ENCODE measurements around the gene SLC39A11. TPM values are rescaled to one million over a fixed set of nuclear protein-coding genes. Genes with fewer than 3 reads are reported as not detected.
A peak's percentile ranks its signal among the peaks of the same experiment; 100 is the strongest.

SLC39A11 gene
- total RNA-seq, 4 donors from 2014 or later: 23.0 to 30.9 (median 27.6) TPM

GRCh38 chr17:72706396-72706981, 386.0 kb downstream of the SLC39A11 start:
- no peak for TF ChIP-seq POLR2A (IDR thresholded peaks at IDR 0.05)
- no peak for TF ChIP-seq CTCF (IDR thresholded peaks at IDR 0.05)
- Histone ChIP-seq H3K4me3 (no peak overlapping the region), H3K9me3 (peaks cover 0 to 9% (median 0%) of the 10 kb centered on the region in 3 donors), H3K27ac (peak overlapping the region in 3 of 4 donors; percentile 47 to 56 (median 52)), H3K27me3 (no peaks in the 10 kb centered on the region), H3K4me1 (peaks cover 0 to 72% (median 16%) of the 10 kb centered on the region in 3 donors), H3K36me3 (no peaks in the 10 kb centered on the region)
- 50 to 68% methylated on average over 3 of the region's 3 CpGs for WGBS, 2 donors
- intact Hi-C loops (cut with DNase I): loop anchor here (10.0 kb wide), 1 partner anchor 122 kb away; no protein-coding TSS in a partner anchor
- no peak for DNase-seq

- Histone ChIP-seq H3K9me3 (peaks cover 0 to 6% (median 0%) of the 10 kb centered on the region in 3 donors), H3K36me3 (no peaks in the 10 kb centered on the region), H3K4me1 (peaks cover 0 to 67% (median 14%) of the 10 kb centered on the region in 3 donors), H3K4me3 (no peak overlapping the region), H3K27ac (peak overlapping the region in 3 of 4 donors; percentile 47 to 56 (median 52)), H3K27me3 (no peaks in the 10 kb centered on the region)
- intact Hi-C loops (cut with DNase I): loop anchor here (10.0 kb wide), 1 partner anchor 121 kb away; no protein-coding TSS in a partner anchor
- no peak for DNase-seq
- TF ChIP-seq POLR2A (IDR thresholded peaks at IDR 0.05) (no peak), CTCF (IDR thresholded peaks at IDR 0.05) (no peak)
- WGBS, 2 donors: 41 to 50% methylated on average over 5 of the region's 5 CpGs
Observed at GRCh38 chr17:72705905-72706395, 386.5 kb downstream of the SLC39A11 start.

DNA sequence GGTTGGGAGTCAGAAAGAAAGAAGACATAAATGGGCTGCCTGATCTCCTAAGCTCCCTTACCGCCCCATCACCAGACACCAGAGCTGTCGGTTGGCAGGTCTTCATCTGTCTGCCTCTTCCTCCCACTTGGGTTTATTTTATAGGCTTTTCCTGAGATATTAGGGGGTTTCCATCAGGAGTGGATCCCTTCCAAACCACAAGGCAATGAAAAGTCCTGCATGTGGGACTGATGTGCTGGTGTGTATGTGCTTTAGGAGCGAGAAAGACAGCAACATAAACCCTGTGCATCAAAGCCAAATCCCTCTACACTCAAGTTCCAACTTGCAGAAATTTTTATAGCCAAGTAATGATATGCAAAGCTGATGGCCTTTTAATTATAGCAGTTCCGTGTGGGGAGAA, 389.5 kb downstream of the SLC39A11 start:
- TF ChIP-seq CTCF (IDR thresholded peaks at IDR 0.05) (no peak), POLR2A (IDR thresholded peaks at IDR 0.05) (no peak)
- Histone ChIP-seq H3K9me3 (peaks cover 0 to 2% (median 0%) of the 10 kb centered on the region in 3 donors), H3K27ac (peak overlapping the region in 1 of 4 donors; percentile 30), H3K36me3 (no peaks in the 10 kb centered on the region), H3K27me3 (no peaks in the 10 kb centered on the region), H3K4me1 (peaks cover 0 to 52% (median 14%) of the 10 kb centered on the region in 3 donors), H3K4me3 (no peak overlapping the region)
- WGBS, 2 donors: 25 to 26% methylated on average over 4 of the region's 4 CpGs
- intact Hi-C loops (cut with DNase I): loop anchor here (10.0 kb wide), 1 partner anchor 118 kb away; no protein-coding TSS in a partner anchor
- DNase-seq: no peak

GRCh38 chr17:72702136-72702735, 390.3 kb downstream of the SLC39A11 start:
- H3K27me3 ChIP-seq: no peaks in the 10 kb centered on the region
- no peak for DNase-seq
- intact Hi-C loops (cut with DNase I): loop anchor here (10.0 kb wide), 1 partner anchor 117 kb away; no protein-coding TSS in a partner anchor
- H3K4me3 ChIP-seq: no peak overlapping the region
- no peaks in the 10 kb centered on the region for H3K36me3 ChIP-seq
- H3K27ac ChIP-seq: no peak overlapping the region
- peaks cover 0 to 51% (median 14%) of the 10 kb centered on the region in 3 donors for H3K4me1 ChIP-seq
- WGBS, 2 donors: 38 to 40% methylated on average over 6 of the region's 6 CpGs
- TF ChIP-seq POLR2A (IDR thresholded peaks at IDR 0.05) (no peak), CTCF (IDR thresholded peaks at IDR 0.05) (no peak)
- no peaks in the 10 kb centered on the region for H3K9me3 ChIP-seq

GRCh38 chr17:72700226-72700625, 392.3 kb downstream of the SLC39A11 start:
- Histone ChIP-seq H3K27ac (no peak overlapping the region), H3K9me3 (no peaks in the 10 kb centered on the region), H3K4me3 (no peak overlapping the region), H3K27me3 (no peaks in the 10 kb centered on the region), H3K4me1 (peaks cover 0 to 33% (median 11%) of the 10 kb centered on the region in 3 donors), H3K36me3 (peaks cover 0 to 4% (median 0%) of the 10 kb centered on the region in 3 donors)
- intact Hi-C loops (cut with DNase I): loop anchor here (10.0 kb wide), 1 partner anchor 115 kb away; no protein-coding TSS in a partner anchor
- TF ChIP-seq CTCF (IDR thresholded peaks at IDR 0.05): no peak
- no peak for TF ChIP-seq POLR2A (IDR thresholded peaks at IDR 0.05)
- DNase-seq: no peak
- WGBS, 2 donors: 95 to 98% methylated on average over 2 to 3 of the region's 3 CpGs

All from esophagus squamous epithelium (tissue), 5 donors.